Hematopoietic multipotent progenitor cell treated with erythropoietin and hydrocortisone succinate and interleukin-3 and kit ligand, for 4 days (in vitro differentiated cells): Measurements from ENCODE around the gene MAML1.

Experiments used
- DNase-seq: peaks from one replicate; pipeline ENCODE4 v3.0.0-alpha.2; 2015

Gene MAML1

DNA sequence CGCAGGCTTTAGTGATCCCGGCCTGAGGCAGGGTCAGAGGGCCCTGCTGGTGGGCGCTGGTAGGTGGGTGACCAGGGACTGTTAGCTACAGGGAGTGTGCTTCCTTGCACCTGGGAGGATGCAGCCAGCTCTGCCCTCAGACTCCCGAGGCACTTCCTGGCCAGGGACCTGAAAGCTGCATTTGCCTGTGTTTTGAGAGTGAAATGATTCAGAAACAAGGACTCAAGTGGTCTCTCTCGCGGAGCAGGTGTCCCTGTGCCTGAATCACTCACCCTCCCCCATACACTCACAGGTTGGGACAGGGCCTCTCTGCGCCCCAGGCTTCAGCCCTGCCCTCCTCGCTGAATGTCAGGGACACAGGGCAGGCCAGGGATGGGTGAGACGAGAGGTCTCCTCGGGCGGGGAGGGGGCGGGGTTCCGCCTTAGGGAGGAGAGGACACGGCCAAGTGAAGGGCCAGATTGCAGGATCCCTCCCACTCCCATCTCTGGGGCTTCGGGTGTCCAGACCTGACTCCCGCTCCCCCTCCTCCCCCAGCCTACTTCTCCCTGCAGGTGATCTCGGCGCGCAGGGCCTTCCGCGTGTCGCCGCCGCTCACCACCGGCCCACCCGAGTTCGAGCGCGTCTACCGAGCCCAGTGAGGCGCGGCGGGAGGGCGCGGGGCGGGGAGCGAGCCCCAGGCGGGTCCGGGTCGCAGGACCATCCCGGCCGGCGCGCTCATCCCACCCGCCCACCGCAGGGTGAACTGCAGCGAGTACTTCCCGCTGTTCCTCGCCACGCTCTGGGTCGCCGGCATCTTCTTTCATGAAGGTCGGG lies 62.6 kb downstream of the MAML1 start:
- peak; percentile 59 for DNase-seq

- DNase-seq: peak; percentile 94
Measured at GRCh38 chr5:179795863-179796833, 63.5 kb downstream of the MAML1 start.

GRCh38 chr5:179796877-179797608 lies 64.4 kb downstream of the MAML1 start:
- DNase-seq: peak; percentile 20

DNA sequence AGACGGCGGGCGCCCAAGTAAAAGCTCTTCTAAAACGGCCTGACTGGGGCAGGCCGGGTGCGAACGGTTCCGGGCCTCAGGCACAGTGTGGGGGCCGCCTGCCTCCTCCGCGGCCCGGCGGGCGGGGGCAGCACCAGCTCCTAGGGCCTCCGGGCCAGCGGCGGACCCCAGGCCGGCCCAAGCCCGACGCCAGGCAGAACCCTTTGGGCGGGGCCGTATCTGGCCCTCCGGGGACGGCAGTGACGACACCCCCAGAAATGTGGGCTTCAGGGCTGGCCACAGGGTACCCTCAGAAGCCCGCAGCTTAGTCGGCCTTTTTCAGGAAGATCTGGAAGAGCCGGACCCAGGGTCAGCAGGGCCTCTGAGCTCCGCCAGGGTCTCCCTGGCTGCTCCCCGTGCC lies 65.1 kb downstream of the MAML1 start:
- no peak for DNase-seq

GRCh38 chr5:179798144-179798770 lies 65.6 kb downstream of the MAML1 start:
- no peak for DNase-seq

DNA sequence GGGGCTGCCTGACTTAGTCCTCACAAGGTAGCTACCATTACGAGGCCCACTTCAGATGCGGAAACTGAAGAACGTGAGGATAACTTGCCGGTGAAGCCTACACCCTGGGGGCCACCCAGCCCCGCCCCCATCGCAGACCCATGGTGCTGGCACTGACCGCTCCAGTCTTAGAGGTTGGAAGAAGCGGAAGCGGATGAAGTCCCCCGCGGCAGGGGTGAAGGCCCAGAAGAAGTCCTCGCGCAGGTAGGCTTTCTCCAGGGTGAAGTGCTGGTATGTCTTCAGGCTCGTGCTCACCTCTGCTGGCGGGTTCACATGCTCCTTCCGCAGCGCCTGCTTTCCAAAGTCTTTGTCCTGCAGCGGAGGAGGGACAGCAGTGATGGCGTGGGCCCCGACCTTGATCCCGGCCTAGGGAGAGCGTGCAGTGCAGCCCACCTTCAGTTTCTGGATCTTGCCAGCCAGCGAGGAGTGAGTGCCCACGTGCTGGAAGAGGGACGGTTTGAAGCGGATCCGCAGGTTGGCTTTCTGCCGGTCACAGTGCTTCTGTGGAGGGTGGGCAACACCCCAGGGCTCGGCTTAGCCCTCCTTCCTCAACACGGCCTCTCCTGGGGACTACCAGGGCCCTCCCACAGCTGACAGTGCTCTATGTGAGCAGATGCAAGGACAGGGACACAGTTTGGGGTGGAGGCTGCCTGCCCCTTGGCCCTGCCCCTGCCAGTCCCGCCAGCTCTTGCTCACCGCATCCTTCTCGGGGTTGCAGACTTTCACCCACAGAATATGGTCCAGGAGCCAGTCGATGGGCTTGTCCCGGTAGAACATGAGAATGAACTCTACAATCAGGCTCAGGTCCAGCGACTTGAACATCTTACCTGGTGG lies 66.4 kb downstream of the MAML1 start:
- DNase-seq: no peak

GRCh38 chr5:179799644-179799973 lies 67.0 kb downstream of the MAML1 start:
- DNase-seq: no peak

DNA sequence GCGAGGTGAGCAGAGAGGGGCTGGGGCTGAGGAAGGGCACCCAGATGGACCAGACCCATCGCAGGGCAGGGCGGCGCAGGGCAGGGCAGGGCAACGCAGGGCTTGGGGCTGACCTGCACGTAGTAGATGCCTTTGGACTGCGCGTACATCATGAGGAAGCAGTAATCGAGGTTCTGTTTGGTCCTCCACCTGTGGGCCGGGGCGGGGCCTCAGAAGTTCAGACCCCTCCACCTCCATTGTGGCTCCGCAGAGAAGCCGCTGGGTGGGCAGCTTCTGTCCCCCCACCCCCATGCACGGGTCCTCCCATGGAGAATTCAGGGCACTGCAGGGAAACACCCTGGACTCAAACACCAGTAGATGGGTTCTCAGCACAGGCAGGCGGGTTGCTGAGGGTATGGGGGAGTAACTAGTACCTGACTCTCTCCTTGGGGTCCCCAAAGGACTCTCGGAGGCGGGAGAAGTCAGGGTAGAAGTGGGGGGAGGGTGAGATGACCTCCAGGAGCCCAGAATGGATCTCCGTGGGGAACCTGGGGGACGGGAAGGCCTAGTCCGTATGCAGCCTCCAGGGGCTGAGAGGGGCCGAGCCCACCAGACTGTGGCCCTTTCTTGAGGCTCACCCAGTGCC lies 67.6 kb downstream of the MAML1 start:
- no peak for DNase-seq

GRCh38 chr5:179800696-179801201 lies 68.1 kb downstream of the MAML1 start:
- DNase-seq: peak; percentile 76

DNA sequence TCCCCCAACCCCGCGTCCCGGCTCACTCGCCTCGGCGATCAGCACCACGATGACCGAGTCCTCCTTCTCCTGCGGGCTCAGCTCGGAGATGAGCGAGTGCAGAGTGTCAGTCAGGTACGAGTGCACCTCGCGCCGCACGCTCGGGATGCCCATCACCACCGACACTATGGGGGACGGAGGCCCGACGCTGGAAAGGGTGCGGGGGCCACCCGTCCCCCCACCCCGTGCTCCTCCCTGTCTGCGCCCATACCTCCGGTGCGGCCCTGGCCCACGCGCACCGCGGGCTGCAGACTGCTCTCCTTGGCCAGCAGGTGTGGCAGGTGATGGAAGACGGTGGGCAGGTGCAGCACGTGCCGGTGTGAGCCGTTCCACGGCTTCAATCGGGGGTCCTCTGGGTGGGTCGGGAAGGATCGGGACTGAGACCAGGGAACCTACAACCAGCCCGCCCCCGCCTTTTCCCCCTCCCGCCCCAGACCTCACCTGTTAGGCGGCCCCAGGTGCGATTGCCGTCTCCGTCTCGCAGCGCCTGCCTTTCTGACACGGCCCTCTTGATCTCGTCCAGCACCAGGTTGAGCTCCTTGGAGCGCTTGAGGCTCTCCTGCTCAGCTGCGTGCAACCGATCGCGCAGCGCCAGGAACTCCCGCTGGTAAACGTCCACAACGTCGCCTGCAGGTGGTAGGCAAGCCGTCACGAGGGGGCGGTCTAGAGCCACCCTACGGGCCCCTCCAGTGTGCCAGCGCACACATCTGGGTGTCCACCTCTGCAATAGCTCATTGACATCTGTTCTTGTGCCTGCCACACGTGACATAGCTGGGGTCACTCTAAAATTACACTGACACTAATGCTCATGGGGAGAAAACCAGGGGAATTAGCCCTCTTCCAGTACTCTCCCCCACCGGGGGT lies 68.9 kb downstream of the MAML1 start:
- peak; percentile 92 for DNase-seq

GRCh38 chr5:179802207-179802883 lies 69.7 kb downstream of the MAML1 start:
- no peak for DNase-seq

DNA sequence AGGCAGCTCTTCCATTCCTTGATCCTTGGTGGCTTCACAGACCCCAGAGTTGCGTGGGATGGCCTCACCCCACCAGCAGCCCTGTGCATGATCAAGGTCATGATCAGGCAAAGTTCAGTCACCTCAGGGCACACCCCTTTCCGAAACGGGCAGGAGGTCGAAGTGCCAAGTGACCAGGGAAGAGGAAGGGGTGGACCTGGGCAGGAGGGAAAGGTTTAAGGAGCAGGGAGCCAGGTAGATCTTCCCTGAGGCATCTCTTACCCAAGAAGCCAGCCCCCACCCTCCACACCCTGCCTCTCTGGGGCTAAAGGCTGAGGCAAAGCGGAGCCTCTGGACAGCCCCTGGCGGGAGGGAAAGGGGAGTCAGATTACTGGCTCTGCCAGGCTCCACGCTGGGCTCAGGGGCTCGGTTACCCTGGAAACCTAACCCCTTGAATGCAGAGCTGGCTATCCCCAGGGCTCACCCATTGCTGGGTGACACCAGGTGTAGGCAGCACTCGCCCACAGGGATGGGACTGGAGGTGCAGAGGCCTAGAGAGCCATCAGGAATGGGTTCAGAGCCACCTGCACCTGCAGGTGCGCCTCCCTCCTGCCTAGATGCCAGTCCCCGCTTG lies 70.4 kb downstream of the MAML1 start:
- peak; percentile 42 for DNase-seq

DNA sequence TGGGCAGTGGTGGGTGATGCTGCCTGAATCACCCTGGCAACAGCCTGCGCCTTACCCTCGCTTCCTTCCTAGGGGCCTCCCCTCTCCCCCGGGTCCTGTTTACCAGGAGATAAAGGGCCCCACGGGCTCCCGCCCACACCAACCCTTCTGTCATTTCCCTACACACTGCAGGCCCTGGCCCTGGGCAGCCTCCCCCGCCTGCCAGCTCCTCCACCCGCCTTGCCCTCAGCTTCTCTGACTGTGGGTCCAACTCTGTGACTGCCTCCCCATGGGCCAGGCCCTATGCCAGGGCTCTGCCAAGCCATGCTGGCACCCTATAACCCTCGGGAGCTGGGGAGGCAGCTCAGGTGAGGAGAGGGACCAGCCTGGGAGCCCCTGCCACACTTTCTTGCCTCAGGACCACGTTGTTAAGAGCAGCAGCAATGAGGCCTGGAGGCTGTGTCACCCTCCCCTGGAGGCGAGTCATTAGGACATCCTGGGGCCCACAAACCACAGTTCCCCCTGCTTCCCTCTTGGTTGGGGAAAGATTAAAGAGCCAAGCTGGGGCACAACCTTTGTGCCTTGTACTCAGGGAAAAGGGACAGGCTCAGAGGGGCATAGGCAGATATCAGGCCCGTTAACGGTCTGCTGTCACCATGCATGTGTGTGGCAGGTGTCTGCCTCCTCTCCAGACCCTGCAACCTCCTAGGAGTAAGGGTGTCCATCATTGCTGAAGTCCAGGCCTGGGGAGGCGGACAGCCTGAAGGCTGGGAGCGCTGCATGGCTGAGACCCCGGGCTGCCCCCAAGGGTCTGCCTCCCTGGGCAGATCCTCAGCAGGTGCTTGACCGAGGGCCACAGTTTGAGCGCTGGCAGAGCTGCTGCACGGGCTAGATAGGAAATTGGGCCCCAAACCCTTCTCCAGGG lies 71.3 kb downstream of the MAML1 start:
- DNase-seq: peak; percentile 95

DNA sequence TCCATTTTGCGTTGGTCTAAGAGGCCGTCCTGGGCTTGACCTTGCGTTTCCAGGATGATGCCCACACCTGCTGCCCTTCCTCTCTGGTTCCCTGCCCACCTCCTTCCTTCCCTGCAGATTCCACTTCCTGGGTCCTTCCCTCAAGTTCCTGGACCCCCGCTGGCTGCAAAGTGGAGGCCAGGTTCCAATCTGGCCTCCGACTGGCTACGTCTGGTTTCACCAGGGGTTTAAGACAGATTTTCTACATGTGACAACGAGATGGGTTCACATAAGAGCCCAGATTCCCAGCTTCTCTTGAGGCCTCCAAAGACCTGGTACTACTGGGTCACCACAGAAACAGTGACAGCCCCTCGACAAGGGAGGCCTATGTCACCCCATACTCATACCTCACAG lies 71.9 kb downstream of the MAML1 start:
- peak; percentile 13 for DNase-seq

- DNase-seq: peak; percentile 41
Measured at GRCh38 chr5:179805070-179805528, 72.5 kb downstream of the MAML1 start.

DNA sequence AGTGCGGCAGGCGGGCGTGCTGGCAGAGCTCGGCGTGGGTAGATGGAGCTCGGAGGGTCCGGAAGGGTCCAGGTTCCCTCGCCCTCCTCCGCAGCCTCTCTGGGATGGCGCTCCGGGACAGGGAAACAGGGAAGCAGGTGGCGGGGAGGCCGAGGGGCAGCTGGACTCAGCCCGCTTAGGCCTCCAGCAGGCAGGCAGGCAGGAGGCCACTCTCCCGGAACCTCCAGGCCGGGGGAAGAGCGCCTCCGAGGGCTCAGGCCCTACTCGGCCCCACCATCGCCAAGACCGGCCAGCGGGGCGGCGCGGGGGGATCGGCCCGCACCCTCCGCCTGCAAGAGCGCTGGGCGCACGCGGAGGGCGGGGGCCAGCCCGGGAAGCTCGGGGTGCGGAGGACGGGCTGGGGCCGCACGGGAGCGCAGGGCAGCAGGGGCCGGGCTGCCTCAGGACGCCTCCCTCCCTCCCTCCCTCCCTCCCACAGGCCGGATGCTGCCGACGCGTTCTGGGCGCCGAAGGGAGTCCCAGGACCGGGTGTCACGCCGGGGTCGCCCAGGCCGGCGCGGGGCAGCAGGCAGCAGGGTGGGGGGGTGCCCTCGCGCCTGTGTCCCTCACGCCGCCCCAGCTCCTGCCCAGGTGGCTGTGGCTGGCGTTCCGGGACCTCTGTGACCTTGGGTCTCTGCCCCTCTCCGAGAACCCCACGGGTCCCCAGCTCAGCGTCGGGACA lies 73.1 kb downstream of the MAML1 start:
- DNase-seq: peak; percentile 79
